Activated naive CD4-positive, alpha-beta T cell treated with Interleukin-2 at 50 U/mL for 16 hours (primary cell): Measurements from ENCODE around the gene SEMA3B.
"Not testable (repeated sequence)": the region's sequence is repeated elsewhere in the genome, so short reads cannot be mapped to it uniquely, and the experiment has no call there.

Source experiments
- DNase-seq: peaks from one replicate; pipeline ENCODE4 v3.0.0-alpha.2; 2020

Gene SEMA3B

DNA sequence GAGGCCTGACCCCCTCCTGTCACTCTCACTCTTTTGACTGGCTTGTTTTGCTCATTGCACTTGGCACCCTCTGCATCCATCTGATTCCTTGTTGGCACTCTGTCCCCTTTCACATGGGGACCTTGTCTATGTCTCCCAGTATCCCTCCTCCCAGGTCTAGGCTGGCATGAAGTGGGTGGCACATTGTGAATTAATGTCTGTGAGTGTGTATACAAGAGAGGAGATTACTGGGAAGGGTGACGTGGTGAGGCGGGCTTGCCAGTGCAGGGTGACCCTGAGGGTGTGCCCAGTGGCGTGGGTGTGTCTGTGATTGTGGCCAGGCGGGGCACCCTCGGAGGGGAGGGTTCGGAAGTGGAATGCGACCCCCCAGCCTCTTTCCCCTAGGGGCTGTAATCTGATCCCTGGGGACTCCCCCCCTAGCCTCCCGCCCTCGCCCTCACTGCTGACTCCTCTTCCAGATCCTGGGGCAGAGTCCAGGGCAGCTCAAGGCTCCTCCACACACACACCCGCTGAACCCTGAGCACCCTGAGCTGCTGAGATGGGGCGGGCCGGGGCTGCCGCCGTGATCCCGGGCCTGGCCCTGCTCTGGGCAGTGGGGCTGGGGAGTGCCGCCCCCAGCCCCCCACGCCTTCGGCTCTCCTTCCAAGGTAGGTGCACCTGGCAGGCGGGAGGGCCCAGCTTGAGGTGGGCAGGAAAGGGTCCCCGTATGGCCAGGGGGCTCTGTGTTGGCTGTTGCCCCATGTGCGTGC is at the start of gene SEMA3B:
Gene SEMA3B (plus strand): TSS at position 445 of the 749 bp plus-strand sequence. CDS start 94 bp downstream, at position 539.
- no peak for DNase-seq

DNA sequence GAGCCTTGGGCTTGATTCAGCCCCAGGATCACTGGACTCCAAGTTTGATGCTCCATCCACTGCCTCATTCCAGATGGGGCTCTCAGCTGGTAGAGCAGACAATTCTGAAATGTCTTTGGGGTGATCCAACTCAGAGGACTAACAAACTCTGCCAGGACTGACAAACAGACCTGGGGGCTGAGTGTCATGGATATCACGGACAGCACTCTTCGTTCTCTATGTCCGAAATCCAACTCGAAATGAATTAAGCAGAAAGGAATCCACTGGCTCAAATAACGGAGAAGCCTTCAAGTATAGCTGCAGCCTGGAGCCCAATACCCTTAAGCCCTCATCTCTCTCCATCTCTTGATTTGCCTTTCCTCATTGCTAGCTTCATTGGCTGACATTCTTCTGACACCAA is 49.7 kb upstream of the SEMA3B start:
- DNase-seq, result no peak

DNA sequence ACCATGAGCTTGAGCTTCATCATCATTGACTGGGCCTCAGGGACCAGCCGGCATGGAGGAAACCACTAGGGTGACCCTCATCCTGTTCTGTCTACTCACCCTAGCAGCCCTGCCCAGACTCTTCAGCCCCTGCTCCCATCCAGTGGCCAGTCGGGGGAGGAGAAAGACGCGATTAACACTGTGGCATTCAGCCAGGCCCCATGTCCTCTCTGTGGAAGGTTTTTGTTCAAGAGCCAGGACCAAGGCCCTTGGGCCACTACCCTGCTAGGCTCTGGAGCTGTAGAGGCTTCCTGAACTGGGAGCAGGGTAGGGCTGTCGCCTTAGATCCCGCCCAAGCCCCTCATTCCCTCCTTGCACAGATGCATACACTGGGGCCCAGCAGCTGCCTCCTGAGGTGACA is 48.8 kb upstream of the SEMA3B start:
- no peak for DNase-seq

DNA sequence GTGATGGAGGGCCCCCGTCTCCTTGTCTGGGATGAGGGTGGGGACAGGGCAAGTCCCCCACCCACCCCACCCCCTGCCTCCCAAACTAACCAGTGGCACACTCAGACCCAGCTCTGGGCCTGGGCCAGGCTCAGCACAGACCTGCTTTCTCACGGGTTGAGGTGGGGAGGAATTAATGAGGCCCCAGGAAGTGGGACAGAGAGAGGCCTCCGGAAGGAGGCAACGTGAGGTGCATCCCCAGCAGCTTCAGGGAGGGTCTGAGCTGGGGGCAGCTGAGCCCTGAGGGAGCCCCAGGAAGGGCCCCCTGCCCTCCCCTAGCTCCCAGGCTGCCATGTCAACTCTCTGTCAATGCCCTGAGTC is 47.9 kb upstream of the SEMA3B start:
- no peak for DNase-seq

DNA sequence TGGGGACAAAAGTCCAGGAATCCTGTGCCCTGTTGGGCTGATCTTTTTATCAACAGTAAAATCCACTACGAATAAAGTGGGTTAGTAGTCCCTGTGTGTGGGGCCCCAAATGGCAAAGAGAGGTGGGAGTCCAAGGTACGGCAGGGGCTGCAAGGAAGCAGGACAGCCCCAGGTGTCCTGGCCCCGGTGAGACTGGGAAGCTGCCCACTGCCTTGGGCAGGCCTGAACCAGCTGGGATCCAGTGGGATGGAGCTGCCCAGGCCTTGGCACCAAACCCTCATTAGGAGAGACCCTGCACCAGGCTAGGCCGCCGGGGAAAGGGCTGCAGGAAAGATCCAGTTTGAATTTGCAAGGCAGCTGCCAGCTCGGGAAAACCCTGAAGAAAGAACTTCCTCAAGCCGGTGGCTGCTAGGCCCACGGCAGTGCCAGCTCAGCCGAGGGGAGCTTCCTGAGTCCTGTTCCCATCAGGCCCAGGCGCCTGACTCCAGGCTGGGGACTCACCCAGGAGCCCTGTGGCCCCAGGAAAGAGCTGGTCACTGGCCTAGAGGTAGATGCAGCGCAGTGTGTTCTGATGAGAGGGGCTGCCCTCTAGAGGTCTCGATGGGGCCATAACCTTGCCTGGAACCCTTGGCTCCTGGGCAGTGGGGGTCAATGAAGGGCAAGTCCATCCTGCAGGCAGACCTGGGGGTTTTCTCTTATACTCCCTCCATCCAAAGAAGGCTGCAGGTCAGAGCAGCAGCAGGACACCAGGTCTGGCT is 47.4 kb upstream of the SEMA3B start:
- no peak for DNase-seq

DNA sequence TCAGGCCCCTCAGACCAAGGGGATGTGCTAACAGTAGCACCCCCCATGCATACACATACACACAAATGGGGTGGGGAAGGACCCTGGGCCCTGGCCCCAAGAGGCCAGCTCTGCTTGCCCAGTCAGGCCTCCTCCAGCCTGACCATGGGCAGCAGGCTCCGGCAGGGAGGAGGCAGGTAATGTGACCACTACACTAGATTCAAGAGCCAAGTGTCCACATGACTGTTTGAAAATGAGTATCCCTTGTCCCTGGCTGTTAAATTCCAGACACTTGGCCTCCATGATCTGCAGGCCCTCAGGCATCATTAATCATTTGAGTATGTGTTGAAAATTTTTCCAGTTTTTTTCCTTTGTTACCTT is 46.8 kb upstream of the SEMA3B start:
- DNase-seq, result no peak

GRCh38 chr3:50224639-50225038 is 44.3 kb upstream of the SEMA3B start:
- no peak for DNase-seq

- peak; percentile 48 for DNase-seq
Observed at GRCh38 chr3:50226888-50227389, 42.0 kb upstream of the SEMA3B start.

GRCh38 chr3:50227390-50228183 is 41.4 kb upstream of the SEMA3B start:
- peak; percentile 90 for DNase-seq

DNA sequence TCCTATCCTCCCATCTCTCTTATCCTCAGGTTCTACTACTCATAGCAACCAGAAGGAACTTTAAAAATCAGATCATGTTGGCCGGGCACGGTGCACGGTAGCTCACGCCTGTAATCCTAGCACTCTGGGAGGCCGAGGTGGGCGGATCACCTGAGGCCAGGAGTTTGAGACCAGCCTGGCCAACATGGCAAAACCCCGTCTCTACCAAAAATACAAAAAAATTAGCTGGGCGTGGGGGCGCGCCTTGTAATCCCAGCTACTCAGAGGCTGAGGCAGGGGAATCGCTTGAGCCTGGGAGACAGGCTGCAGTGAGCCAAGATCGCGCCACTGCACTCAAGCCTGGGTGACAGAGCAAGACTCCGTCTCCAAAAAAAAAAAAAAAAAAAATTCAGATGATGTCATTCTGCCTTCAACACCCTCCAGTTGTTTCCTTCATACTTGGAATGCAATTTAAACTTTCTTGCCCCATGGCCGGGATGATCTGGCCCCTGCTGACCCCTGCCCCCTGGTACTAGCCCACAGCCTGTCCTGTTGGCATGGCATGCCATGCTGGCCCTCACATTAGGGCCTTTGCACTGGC is 40.7 kb upstream of the SEMA3B start:
- not testable (repeated sequence) for DNase-seq

- DNase-seq, result no peak
Observed at GRCh38 chr3:50229490-50229889, 39.5 kb upstream of the SEMA3B start.

DNA sequence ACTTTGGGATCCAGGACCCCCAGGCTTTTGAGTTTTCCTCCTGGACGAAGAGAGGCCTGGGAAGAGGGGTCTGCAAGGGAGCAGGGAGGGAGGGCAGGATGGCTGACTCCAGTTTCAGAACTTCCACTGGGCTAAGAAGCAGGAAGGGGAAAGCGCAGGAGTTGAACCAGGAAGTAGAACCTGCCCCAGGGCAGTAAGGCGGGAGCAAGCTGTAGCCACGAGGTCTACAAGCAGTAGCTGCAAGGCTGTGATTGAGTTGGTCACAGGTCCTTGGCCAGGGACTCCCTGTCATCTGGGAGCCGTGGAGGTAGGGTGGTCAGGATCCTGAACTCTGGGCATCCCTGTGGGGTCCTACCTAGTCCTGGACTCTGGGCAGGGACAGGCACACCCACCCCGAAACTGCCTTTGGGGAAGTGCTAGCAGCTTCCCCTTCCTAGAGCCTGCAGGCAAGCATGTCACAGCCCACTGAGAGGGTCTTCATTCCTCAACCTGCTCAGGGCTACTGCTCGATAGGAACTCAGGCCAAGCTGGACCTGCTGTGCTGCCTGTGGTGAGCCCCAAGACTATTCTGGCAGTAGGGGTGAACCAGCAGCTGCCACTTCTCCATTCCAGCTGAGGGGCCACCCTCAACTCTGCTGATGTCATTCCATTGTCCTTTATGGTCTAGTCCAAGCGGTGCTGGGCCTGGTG is 38.7 kb upstream of the SEMA3B start:
- no peak for DNase-seq

DNA sequence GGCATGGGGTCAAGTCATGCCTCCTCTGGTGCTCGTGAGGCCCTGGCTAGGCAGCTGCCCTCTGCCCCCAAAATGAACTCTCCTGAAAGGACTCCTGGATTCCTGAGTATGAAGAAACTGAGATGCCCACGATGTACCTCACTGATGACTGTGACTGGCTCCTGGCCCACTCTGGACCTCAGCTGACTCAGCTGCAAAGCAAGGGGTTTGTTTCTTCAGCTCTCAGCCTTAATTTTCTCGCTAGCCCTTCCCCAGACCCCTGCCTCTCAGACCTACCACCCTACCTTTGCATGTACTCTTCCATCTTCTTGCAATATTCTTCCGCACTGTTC is 38.2 kb upstream of the SEMA3B start:
- no peak for DNase-seq

DNA sequence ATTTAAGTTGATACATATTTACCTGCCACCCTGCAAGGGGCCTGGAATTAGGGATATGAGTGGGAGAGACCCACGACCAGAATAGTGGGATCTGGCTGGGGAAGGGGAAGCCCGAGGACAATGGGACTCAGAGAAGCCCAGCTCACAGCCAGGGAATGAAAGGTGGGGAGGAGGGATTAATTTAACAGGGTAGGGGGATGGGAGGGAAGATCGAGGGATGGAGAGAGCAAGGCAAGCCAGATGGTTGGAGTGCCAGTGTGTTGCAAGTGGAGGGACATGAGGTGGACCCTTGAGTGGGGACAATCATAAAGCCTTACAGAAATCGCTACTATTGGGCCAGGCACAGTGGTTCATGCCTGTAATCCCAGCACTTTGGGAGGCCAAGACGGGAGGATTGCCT is 37.4 kb upstream of the SEMA3B start:
- DNase-seq, result no peak

GRCh38 chr3:50232303-50232702 is 36.6 kb upstream of the SEMA3B start:
- no peak for DNase-seq

DNA sequence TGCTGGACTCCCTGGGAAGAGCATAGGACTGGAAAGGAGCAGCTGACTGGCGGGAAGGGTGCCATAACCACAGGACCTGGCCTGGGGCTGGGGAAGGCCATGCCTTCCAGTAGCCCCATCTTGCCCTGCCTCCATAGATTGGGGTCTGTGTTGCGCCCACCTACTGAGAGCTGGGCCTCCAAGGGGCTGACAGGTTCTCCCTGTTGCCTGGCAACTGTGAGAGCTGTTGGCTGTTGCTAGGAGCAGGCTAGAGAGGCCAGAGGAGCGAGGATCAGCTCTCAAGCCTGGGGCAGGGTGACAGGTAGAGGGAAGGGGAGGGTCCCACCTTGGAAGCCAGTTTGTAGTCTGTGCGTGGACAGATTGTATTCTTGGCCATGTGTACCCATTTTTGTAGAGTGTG is 35.8 kb upstream of the SEMA3B start:
- no peak for DNase-seq

GRCh38 chr3:50235716-50236483 is 33.0 kb upstream of the SEMA3B start, which contains the start of gene GNAI2:
Gene GNAI2, plus strand, starts transcription at chr3:50236204. Its CDS starts 132 bp downstream, at chr3:50236336.
- DNase-seq, result peak; percentile 99

- no peak for DNase-seq
Observed at GRCh38 chr3:50236484-50237132, 32.3 kb upstream of the SEMA3B start.

DNA sequence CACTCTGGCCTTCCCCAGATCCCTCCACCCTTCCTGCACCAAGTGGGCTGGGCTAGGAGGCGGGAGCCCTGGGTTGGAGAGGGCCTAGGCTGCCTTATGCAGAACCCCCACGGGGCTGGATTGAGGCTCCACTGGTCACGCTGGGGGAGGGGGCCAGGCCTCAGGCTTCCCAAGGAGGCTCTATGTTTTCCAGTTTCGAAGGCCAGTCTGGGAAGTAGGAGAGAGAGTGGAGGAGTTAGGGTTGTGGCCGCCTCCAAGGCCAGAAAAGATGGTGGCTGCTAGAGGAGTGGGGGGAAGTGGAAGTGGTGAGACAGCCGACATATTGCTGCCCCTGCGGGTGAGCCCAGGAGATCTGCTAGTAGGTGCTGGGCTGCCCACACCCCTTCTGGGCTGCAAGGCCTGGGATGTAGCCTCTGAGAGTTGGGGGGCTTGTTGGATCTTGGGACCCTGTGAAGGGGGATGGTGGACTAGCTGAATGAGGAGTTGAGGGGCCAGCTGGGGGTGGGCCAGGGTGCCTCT is 31.8 kb upstream of the SEMA3B start:
- DNase-seq, result peak; percentile 29

DNA sequence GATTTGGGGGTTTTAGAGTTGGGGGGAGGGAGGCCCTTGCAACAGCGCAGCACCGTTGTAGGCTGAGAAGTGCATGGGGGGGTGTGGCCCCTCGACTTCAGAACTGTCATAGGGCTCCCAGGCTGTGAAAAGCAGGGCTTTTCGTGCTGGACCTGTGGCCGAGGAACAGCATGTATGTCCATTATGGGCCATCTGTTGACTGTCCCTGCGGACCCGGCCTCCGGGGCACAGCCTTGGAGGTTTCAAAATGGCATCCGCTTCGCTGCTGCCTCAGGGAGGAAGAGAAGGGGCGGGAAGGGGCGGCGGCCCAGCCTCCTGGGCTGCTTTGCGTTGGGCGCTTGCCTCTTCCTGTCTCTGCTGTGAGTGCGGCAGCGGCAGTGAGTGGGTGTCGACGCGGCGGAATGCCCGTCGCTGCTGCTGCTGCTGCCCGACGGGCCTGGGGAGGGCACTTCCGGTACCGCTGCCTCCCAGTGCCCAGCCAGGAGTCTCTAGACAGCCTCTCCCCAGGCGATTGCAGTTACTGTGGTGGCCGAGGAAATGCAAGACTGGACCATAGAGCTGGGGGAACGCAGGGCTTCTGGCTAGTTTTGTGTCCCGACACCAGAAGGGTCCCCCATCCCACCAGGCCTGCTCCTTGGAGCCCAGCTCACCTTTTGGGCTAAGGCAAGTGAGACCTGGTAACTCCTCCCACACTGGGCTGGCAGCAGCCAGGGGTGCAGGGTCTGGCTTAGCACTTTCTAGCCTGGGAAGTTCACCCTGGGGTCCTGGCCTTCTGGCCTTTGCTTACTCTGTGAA is 31.0 kb upstream of the SEMA3B start:
- DNase-seq, result peak; percentile 90
